NCI-H524 (cell line): Measurements from ENCODE around the gene ADAMTS4.

ENCODE experiments used
- DNase-seq, 2 experiments: peaks; one replicate each; lab custom pipeline; 2025; lab: John Stamatoyannopoulos, UW

Gene ADAMTS4

GRCh38 chr1:161196111-161196510 lies 2.7 kb downstream of the ADAMTS4 start:
- no peak for DNase-seq

GRCh38 chr1:161195171-161195570 lies 3.7 kb downstream of the ADAMTS4 start:
- no peak for DNase-seq

- no peak for DNase-seq
Observed at GRCh38 chr1:161193561-161194235, 5.2 kb downstream of the ADAMTS4 start.

- peak; percentile 71 to 75 for DNase-seq
Observed at GRCh38 chr1:161192476-161193465, 6.1 kb downstream of the ADAMTS4 start.

DNA sequence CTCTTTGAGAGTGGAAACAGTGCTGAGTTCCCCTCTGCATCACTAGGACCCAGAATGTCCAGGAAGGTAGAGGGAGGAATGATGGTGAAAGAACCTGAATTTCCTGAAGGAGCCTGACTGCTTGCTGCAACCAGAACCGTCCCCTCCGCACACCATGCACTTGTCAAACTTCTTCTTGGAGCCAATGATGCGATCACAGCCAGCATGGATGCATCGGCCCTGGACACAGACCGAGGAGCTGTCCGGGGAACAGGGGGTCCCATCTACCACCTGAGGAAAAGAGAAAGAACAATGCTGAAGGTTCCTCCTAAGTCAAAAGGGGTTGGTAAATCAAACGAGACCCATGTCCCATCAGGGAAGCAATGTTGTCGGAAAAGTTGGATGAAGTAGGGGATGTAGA lies 6.9 kb downstream of the ADAMTS4 start:
- no peak for DNase-seq

- peak; percentile 31 to 74 for DNase-seq
Observed at GRCh38 chr1:161190962-161191521, 7.8 kb downstream of the ADAMTS4 start.

GRCh38 chr1:161189036-161189435 lies 9.8 kb downstream of the ADAMTS4 start:
- DNase-seq = no peak

DNA sequence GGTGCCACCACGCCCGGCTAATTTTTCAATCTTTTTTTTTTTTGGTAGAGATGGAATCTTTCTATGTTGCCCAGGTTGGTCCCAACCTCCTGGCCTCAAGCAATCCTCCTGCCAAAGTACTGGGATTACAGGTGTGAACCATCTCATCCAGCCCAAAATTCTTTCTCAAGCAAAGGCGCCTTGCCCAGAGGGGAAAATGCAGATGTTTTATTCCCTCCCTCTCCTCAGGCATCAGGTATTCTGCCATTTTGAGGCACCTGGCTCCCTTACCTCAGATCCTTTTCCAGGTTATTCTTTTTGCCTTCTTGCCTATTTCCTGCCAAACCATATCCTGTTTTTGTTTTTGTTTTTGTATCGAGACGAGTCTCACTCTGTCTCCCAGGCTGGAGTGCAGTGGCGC lies 10.5 kb downstream of the ADAMTS4 start:
- no peak for DNase-seq

DNA sequence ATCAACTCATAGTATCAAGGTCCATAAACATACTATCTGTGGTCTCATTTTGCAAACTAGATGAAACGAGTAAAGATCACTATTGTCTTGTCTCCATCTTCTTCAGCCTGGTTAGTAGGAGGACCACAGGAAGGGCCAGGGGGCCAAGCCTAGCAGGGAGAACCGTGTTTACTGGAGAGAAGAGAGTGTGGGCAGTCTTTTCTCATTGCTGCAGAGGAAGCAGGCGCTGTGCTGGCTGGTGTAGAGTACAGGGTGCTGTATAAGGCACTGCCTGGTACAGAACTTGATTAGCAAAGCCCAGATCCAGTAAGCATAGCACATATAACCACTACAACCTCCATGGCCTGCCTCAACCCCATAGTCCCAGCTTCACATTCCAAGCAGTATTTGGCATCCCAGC lies 11.5 kb downstream of the ADAMTS4 start:
- no peak for DNase-seq

DNA sequence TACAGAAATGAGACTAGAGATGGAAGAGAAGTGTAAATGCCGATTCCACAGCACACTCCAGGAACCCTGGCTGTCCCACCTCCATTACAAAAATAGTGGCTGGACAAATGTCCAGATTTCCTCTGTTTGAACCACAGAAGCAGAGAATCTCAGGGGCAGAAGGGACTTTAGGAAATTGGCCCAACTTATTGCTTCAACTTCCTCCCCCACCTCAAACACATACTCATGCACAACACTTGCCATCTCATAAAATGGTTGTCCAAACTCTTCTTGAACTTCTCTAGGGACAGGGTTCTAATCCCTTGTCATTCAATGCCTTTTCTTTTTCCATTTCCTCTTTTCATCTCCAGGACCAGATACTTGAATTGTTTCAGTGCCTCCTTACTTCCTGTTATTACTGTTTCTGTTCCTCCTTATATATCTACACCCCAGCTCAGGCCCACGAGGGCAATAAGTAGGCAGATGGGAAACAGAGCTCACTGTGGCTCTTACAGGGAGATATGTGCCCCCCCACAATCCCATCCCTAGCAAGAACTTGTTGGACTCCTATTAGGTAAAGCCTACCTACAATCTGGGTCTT lies 13.0 kb downstream of the ADAMTS4 start:
- DNase-seq = peak in 1 of 2 experiments; percentile 30

DNA sequence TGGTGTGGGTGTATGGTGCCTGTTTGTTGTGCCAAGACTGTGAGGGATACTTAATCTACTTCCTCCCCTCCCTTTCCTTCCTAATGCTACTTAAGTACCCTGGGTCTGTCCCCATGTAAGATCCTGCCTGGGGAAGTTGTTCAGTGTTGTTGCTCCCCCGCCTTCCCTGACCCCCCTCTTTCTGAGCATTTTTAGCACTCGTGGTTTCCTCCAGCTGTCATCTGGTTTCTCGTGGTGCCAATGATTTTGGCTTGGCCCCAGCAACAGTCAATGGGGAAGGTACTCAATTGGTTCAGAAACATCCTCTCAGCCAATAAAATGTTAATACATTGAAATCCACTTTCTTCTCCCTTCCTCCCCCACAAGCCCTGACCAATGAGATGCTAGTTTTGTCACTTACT lies 13.6 kb downstream of the ADAMTS4 start:
- DNase-seq = peak; percentile 99

DNA sequence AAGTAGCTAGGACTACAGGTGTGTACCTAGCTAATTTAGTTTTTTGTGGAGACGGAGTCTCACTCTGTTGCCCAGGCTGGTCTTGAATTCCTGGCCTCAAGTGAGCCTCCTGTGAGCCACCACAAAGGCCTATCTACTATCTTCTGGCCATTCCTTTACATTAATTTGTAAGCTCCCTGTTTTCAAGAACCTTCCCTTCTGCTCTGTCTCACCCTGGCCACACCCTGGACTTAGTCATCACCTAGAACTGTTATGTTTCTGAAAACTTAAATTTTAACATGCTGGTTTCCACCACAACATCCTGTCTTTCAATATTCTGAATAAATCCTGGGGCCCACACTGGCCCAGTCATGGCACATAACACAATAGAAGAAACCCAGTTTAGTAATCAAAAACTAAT lies 16.6 kb downstream of the ADAMTS4 start:
- DNase-seq = no peak

DNA sequence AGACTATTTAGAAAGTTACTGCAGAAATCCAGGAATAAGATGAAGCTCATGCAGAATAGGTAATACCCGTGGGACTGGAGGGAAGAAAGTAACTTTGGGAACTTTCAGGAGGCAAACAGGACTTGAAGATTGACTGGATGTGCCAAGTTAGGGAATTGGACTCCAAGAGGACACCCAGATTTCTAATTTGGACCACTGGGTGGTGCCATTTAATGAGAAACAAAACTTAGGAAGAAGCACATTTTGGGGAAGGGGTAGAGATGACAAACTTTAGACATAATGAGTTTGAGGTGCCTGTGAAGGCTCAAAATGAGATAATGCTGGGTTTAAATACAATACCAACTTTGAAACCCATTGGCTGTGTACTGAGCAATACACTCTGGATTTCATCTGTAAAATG lies 18.2 kb downstream of the ADAMTS4 start:
- peak in 1 of 2 experiments; percentile 61 for DNase-seq

GRCh38 chr1:161179698-161180097 lies 19.2 kb downstream of the ADAMTS4 start:
- no peak for DNase-seq

GRCh38 chr1:161177936-161178244 lies 21.0 kb downstream of the ADAMTS4 start:
- DNase-seq = peak in 1 of 2 experiments; percentile 24

- DNase-seq = peak; percentile 74 to 89
Observed at GRCh38 chr1:161177112-161177935, 21.5 kb downstream of the ADAMTS4 start, which contains the start of gene B4GALT3. TSS of gene B4GALT3 (minus strand) at chr1:161177507. CDS start at chr1:161176060, 1,447 bp downstream.

DNA sequence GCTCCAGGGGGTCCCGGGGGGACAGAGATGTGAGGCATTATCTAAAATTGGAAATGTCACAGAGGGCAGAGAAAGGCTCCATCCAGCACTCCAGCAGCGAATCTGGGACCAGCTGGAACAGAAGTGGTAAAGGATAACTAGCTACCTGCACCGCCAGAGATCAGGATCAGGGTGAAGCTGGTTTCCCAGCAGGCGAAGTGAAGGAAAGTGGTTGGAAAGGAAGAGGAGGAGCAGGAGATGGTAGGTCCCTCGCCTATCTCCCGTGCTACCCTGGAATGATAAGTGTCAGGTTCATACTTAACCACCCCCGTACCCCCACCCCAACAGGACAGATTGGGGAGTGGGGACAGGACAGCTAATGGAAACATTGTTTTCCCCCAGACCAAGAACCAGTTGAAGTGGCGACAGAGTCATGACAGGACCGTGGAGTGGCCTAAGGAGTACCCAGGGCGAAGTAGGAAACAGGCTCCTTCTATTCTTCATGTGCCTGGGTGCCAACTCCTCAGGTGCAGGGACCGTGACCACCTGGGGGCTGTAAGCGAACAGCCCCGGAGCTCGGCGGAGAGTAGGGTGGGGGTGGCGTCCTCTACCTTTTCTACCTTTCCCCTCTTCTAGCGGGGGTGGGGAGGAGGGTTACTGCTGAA lies 22.3 kb downstream of the ADAMTS4 start:
- DNase-seq = no peak

DNA sequence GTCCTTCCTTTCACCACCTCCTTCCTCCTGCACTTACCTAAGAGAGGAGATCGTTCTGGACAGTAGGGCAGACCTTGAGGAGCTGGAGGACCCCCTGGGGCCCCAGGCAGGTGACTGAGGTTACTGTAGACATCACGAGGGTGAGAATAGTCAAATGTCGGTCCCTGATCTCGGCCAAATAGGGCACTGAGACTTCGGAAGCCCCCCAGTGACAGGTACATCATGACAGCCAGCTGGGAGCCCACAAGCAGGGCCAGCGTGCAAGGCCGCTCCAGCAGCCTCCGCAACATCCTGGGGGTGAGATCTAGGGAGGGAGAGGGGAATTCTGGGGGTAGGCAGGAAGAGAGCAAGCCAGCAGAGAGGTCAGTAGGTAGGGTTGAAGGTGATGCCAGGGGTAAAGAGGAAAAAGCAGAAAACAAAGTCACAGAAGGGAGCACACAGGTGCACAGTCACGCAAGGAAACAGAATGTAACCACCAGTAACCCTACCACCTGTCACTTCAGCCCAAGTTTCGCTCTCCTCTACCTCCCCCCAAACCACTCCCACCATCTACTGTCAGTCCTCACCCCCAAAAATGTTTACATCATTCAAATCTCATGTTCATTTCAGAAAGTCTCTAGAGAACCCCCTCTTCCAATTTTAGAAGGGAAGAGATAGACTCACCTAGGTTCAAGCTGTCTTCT lies 22.9 kb downstream of the ADAMTS4 start:
- no peak for DNase-seq

DNA sequence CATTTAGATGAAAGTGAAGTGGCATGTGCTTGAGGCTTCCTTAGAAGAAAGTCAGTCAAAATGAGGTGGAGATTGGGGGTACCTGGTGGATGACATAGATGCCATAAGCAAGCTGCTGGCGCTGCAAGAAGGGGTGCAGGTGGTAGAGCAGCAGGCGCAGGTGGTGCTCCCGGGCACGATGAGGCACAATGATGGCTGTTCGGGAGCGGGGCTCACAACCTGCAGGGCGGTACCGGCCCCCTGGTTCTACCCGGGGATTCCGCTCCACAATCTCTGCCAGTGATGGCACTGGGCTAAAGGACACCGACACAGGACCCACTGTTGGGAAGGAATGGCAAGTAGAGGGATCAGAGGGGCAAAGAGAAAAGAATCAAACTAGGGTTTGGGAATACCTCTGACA lies 23.9 kb downstream of the ADAMTS4 start:
- DNase-seq = no peak

GRCh38 chr1:161173711-161174110 lies 25.1 kb downstream of the ADAMTS4 start:
- DNase-seq = no peak
